ENCODE data around the gene ST8SIA6.

ST8SIA6 gene

DNA sequence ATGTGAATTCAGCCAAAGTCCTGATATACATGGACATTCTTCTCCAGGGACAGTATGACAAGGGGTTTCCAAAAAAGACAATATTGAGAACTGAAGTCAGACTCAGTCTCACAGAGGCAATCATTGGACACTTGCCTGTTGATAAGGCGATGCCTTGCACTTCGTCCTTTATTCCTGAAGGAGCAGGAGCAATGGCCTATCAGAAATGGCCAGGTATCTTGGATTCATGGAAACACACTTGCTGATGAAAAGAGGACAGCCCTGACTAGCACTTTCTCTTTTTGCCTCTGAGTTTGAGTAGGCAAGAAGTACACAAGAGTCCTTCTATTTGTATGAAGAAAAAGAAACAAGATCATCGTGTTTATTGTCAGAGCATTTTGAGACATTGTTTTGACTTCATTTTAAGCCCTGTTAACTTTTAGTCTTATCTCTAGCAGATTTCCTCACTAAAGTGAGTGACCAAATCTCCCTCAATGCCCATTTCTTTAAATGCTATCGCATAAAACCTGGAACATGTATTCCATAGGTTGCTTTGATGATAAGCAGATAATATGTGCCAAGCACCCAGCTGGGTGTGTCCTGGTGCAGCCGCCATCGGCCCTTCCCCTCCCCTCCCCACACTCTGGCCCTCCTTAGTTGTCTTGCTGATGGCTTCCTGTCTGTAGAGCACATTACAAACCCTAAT lies 26.6 kb downstream of the ST8SIA6 start:
- H3K4me3 ChIP-seq (ENCODE audit: low read length) = no peak overlapping the region
- TF ChIP-seq, protein P1, sequence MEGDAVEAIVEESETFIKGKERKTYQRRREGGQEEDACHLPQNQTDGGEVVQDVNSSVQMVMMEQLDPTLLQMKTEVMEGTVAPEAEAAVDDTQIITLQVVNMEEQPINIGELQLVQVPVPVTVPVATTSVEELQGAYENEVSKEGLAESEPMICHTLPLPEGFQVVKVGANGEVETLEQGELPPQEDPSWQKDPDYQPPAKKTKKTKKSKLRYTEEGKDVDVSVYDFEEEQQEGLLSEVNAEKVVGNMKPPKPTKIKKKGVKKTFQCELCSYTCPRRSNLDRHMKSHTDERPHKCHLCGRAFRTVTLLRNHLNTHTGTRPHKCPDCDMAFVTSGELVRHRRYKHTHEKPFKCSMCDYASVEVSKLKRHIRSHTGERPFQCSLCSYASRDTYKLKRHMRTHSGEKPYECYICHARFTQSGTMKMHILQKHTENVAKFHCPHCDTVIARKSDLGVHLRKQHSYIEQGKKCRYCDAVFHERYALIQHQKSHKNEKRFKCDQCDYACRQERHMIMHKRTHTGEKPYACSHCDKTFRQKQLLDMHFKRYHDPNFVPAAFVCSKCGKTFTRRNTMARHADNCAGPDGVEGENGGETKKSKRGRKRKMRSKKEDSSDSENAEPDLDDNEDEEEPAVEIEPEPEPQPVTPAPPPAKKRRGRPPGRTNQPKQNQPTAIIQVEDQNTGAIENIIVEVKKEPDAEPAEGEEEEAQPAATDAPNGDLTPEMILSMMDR (conservative IDR thresholded peaks at IDR 0.05; ENCODE audit: low read length) = no peak
- no peak for DNase-seq (ENCODE audit: low read depth)

DNA sequence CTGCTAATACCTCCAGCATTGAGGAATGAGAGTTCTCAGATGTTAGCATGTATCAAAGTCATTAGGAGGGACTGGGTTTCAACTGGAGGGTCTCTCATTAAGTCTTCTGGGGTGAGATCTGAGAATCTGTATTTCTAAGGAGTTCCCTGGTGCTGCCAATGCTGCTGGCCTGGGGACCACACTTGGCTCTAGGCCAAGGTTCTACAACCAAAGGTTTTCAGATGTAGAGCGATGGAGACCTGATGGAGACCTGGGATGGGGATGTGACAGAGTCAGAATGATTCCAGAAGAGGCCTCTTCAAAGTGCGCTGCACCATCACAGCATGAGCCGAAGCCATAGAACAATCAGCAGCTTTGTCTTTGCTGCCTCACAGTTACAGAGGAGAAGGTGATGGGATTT lies 27.2 kb downstream of the ST8SIA6 start:
- TF ChIP-seq, protein P1 (conservative IDR thresholded peaks at IDR 0.05; ENCODE audit: low read length) = no peak
- H3K4me3 ChIP-seq (ENCODE audit: low read length) = no peak overlapping the region
- no peak for DNase-seq (ENCODE audit: low read depth)

DNA sequence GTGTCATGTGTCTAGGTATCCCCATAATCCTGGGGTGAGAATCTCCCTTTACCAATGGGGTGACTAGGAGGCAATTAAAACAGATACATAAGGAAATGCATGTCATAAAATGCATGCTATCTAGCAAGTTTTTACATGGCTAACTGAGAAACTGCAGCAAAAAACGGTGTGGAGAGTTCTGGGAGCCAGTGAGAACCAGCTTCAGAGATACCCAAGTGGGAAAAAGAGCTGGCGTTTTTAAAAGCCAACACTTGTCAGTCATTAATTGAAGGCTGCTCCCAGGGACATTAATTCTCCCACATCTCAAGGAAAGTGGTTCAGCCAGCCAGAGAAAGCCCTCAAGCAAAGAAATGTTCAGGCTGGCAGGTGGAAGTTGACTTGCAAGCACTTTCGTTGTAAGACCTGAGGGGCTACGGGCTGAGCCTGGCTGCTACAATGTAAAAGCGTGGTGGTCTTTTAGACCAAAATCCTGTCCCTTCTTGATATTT lies 28.1 kb downstream of the ST8SIA6 start:
- TF ChIP-seq, protein P1 (conservative IDR thresholded peaks at IDR 0.05; ENCODE audit: low read length) = no peak
- no peak overlapping the region for H3K4me3 ChIP-seq (ENCODE audit: low read length)
- no peak for DNase-seq (ENCODE audit: low read depth)

DNA sequence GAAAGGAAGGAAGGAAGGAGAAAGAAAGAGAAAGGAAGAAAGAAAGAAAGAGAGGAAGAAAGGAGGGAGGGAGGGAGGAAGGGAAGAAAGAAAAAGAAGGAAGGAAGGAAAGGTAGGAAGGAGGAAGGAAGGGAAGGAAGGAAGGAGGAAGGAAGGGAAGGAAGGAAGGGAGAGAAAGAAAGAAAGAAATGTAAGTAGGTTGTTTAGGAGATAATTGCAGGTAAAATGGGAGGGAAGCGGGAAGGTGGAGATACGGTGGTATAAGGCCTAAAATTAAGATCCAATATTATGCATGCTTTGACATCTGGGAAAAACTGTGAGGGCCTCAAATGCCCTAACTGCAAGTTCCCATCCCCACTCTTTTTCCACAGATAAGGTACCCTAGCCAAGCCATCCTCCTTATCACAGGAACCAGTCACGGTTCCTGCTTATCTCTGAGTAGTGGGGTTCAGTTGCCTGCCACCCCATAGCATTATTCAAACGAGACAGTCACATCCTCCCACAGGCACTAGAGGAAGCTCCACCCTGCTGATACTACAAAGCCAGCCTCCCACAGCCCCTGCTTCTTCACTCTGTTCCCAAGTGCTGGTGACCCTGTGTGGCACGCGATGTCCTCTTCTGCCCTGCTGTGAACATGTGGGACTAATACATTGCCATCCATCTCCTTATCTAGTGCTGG lies 28.7 kb downstream of the ST8SIA6 start:
- DNase-seq (ENCODE audit: low read depth) = no peak
- H3K4me3 ChIP-seq (ENCODE audit: low read length) = no peak overlapping the region
- TF ChIP-seq, protein P1 (conservative IDR thresholded peaks at IDR 0.05; ENCODE audit: low read length) = no peak

DNA sequence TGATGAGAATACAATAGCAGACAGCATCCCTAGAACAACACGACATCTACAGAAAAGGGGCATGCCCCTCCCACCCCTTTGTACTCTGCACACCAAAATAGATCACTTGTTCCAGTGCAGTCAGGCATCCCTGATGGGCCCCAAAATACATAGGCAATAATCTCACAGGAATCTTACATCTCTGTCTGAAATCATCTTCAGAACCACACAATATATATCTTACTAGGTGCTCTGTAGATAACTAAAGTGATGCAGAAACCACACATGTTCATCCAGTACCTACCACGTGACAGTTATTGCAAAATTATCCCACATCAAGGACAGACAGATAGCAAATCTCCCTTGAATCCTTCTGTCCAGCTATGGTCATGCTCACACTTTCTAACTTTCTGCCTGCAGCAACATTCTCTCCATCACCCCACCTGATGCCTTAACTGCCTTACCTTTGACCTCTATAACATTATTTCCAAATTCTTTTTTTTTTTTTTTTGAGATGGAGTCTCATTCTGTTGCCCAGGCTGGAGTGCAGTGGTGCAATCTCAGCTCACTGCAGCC lies 30.7 kb downstream of the ST8SIA6 start:
- TF ChIP-seq, protein P1 (conservative IDR thresholded peaks at IDR 0.05; ENCODE audit: low read length) = no peak
- peak; percentile 3 for DNase-seq (ENCODE audit: low read depth)

DNA sequence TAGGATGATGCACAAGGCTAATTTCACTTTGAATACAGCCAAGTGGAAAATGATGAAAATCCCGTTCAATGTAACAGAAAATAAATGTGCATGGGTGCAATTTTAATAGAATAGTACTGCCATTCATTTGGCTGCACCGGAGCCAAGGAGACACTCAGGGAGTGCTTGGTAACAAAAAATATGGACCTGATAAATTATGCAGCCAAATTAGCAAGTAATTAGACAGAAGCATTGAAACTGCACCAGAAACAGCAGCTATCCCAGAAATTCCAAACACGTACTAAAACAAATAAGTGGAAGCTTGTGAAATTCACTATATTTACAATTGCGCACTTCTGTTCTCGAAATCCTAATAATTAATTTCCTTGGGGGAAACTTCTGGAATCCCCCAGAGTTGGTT lies 31.5 kb downstream of the ST8SIA6 start:
- no peak for DNase-seq (ENCODE audit: low read depth)
- no peak overlapping the region for H3K4me3 ChIP-seq (ENCODE audit: low read length)
- TF ChIP-seq, protein P1 (conservative IDR thresholded peaks at IDR 0.05; ENCODE audit: low read length) = no peak

More for the DNA sequence above, 30.7 kb downstream of the ST8SIA6 start:
- no peak overlapping the region for H3K4me3 ChIP-seq (ENCODE audit: low read length)
